Brain pericyte (primary cell): Measurements from ENCODE around the gene CBX5.
"Not testable (repeated sequence)": the region's sequence is repeated elsewhere in the genome, so short reads cannot be mapped to it uniquely, and the experiment has no call there.

Experiments used
- DNase-seq: peaks from one replicate; pipeline ENCODE4 v3.0.0-alpha.2; 2012; ENCODE audit warnings: low read depth, low spot score

The CBX5 gene

DNA sequence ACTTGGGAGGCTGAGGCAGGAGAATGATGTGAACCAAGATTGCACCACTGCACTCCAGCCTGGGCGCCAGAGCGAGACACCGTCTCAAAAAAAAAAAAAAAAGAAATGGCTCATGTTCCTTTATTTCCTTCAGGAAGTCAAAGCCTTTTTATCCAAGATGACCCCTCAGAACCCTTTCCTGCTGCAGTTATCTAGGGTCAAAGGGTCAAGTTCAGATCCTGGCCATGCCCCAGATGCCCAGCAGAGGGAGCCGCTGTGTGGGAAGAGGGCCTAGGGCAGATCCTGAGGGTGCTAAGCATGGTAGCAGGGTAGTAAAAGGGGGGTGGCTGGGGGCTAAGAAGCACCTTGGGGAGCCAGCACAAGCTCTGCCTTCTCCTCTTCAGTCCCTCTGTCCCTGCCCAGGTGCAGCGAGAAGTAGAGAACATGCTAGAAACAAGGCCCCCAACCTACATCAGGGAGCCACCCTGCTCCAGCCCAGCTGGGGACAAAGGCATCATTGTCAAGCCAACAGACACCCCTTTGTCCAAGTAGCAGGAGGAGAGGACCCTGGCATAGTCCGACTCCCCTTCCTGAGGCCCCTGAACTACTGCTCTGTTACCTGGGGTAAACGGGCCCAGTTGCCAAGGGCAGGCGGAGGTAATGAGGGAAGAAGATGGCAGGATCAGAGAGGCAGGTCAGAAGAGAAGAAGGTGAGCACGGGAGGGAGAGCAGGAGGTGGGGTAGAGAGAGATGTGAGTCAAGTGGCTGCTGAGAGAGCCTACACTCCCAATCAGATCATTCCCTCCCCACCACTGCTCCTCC, 14.4 kb upstream of the CBX5 start:
- no peak for DNase-seq

DNA sequence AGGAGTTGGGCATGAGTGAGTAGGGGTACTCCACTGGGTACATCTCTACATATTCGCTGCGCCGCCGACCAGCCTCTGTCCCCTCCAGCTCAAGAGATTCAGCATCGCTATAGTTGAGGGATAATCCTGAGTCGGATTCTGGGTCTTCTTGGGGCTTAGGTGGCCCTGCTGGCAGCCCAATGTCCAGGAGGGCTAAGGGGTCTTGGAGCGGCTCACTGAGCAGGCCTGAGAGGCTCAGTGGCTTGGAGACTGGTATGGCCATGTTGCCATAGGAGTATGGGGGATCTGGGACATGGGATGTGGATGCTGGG, 13.0 kb upstream of the CBX5 start:
- no peak for DNase-seq

DNA sequence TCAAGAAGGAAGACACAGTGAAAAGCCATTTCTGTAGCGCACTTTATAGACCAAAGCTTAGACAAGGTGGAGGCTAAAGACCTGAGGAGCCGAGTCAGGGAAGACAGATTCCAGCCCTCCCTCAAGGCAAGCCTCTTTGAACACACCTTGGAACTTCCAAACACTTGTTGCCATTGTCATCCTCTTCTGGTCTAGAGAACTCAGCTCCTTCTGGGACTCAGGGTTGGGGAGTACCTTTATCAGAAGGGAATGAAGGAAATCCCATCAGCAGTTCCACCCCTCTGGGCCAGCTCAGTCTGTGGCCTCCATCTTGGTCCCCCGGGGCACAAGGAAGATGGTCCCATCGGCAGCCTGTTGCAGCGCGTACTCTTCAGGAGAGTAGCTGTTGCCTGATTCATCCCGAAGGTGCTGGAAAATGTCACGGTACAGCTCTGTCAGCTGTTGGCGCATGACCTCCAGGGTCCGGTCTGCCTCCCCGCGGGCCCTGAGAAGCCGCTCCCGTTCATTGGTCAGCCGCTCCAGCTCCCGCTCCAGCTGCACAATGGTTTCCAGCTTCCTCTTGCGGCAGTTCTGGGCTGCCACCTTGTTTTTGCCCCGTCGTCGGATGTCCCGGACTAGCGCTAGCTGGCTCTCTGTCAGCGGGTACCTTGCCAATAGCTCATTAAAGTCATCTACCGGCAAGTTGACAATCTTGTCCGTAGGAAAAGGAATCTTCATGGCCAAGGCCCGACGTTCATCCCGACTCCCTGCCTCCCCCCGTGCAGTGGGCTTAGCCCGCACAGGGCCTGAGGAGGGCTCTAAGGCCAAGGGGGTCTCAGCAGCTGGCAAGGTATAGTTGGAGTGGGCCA, 12.4 kb upstream of the CBX5 start:
- DNase-seq: no peak

DNA sequence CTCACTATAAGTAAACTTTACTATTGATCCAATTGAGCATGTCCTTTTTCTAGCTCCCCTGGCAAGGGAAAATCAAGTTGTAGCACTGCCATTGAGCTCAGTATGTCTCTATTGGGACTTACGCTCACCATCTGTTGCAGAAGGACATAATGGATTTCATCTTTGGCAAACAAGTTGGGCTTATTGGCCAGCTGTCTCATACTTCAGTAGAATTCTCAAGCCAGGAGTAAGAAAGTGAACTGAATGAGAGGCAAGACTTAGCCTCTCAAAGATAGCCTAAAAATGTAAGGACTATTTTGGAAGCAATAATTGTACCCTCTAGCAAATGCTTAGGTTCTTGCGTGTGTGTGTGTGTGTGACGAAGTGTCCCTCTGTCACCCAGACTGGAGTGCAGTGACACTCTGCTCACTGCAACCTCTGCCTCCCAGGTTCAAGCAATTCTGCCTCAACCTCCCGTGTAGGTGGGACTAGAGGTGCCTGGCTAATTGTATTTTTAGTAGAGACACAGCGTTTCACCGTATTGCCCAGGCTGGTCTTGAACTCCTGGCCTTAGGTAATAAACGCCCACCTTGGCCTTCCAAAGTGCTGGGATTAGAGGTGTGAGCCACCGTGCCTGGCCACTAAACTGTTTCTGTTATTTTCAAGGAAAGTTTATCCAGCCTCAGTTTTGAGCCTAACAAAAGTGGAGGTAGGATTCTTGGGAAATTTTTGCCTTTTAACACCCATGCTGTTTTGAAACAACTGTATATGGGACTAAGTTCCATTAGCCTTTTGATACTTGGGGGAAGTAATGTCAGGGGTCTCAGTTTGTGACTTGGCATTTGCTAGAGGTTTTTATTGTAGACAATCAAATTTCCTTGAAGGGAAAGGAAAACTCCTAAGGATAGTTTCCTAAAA, 7.6 kb upstream of the CBX5 start:
- no peak for DNase-seq

DNA sequence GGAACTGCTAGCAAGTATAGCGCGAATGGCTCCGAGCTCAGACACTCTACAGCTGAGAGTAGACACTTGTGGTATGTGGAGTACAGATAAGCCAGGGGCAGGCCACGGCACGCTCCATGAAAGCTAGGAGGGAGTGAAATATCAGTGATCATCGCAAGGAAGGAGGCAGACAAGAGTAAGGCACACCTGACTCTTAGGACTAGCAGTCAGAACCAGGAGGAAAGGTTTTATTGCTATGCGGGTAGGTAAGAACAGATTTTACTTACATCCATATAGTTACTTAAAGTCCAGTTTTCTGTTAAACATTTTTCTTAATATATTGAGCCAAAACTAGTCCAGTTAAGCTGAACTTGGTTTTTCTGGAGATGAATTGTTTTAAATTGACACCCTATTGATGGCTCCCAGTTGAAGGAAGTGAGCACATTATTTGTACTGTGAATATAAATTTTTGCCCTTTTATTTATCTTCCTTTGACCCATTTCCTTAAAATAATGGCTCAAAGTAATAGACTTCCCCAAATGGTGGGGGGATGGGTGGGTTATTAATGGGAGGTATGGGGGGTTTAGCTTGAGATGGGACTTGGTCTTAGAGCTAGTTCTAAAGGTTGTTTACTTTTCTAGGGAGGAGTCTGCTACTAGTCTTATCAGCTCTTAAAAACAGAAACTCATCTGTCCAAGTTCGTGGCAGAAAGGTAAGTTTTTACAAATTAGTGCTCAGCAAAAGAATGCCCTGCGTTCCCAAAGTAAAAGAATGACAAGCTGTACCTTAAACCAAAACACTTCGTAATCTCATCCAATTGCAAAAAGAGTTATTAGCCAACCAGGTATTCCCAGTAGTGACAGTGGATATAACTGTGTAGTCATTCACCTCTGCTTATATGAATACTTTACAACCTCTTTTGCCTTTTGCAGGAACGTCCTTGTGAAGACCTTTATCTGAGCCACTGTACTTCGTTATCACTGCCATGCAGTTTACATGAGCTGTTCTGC, 6.4 kb upstream of the CBX5 start:
- no peak for DNase-seq

DNA sequence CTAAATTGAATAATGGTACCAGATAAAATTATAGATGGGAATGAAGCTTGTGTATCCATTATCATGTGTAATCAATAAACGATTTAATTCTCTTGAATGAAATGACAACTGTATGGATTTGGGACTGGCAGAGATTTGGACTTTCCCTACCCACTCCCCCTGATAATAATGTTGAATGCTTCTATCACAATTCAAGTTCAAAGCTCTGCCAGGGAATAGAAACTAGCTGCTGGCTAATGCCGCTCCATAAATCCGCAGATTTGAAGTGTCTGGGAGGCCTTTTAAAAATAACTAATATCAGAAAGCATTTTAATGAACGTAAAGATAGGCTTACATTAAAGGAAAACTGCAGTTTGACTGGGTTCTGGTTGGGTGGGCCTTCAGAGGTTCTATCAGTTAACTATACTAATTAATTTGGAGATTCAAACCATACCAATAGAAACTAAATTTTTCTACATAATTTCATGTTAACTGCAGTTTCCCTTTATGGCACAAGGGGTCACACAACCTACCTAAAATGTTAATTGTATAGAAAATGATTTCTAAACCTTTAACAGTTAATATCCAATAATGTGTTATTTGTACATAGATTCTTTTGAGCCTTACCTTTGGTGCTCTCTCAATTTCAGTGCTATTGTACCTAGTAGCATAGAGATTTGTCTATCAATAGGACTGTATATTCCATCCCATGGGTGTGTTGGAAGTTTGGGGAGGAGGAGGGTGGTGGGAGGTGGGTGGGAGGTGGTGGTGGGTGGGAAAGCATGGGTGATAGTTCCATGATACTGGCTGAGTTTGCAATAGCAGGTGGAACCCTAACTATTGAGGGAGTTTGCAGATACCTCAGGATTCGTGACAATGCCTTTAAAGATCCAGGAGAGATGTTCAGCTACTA, 5.5 kb upstream of the CBX5 start:
- DNase-seq: no peak

DNA sequence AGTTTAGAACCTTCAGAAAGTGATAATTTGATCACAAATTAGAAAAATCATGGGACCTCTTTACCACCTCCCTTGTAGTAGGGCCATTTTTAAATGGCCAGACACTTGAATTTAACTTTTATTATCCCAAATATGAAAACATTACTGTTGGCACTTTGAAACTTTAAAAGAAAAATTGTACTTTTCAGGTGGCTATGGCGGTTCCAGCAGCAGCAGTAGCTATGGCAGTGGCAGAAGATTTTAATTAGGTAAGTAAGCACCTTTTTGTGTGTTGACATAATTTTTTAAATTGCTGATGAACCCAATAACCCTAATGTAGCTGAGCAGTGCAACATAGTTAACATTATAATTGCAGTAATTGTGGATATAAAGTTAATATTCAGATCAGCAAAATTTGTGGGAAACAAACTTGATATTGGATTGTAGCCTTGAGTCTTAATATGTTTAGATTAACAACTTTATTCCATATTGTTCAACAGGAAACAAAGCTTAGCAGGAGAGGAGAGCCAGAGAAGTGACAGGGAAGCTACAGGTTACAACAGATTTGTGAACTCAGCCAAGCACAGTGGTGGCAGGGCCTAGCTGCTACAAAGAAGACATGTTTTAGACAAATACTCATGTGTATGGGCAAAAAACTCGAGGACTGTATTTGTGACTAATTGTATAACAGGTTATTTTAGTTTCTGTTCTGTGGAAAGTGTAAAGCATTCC, 4.3 kb upstream of the CBX5 start:
- DNase-seq: not testable (repeated sequence)

DNA sequence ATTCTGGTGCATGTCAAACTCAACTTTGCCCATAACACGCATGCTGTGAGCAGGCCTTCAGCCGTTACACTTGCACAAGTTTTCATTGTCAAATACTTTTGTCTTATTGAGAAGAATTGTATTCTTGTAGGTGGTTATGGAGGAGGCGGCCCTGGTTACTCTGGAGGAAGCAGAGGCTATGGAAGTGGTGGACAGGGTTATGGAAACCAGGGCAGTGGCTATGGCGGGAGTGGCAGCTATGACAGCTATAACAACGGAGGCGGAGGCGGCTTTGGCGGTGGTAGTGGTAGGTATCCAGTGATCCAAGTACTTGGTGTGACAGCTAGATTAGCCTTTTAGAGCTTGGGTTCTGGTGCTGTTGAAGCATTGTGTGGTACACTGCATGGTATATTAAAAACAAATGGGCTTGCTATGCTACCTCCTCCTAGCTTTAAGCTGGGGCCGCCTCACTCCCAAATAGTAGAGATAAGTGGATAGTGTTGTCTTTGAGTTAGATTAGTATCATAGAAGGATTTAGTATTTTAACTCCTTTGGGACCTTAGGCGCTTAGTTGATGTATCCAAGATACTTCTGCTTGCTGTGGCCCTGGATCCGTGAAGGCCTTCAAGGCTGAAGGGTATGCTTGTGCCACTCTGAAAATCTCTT, 3.1 kb upstream of the CBX5 start:
- DNase-seq: no peak

DNA sequence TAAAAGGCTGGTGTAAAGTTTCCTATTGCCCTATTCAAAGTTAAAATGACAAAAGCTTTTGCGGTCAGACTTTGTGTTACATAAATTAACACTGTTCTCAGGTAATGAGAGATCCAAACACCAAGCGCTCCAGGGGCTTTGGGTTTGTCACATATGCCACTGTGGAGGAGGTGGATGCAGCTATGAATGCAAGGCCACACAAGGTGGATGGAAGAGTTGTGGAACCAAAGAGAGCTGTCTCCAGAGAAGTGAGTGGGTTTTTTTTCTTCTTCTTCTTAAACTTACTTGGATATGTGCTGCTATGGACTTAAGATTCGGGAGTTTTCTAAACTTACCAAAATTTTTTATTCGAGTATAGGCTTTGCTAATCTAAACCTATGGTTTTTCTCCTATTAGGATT, 1.8 kb upstream of the CBX5 start:
- not testable (repeated sequence) for DNase-seq

DNA sequence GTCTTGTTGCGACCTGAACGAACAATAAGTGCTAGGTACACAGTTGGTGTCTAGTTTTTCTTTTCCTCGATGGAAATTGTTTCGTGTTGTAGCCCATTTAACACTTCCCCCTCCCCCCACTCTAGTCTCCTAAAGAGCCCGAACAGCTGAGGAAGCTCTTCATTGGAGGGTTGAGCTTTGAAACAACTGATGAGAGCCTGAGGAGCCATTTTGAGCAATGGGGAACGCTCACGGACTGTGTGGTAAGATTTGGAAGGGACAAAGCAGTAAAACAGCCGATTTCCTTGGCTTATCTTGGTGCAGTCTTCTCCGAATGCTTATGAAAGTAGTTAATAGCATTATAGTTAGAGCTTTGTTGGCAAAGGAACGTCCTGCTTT, 1.3 kb upstream of the CBX5 start:
- not testable (repeated sequence) for DNase-seq

DNA sequence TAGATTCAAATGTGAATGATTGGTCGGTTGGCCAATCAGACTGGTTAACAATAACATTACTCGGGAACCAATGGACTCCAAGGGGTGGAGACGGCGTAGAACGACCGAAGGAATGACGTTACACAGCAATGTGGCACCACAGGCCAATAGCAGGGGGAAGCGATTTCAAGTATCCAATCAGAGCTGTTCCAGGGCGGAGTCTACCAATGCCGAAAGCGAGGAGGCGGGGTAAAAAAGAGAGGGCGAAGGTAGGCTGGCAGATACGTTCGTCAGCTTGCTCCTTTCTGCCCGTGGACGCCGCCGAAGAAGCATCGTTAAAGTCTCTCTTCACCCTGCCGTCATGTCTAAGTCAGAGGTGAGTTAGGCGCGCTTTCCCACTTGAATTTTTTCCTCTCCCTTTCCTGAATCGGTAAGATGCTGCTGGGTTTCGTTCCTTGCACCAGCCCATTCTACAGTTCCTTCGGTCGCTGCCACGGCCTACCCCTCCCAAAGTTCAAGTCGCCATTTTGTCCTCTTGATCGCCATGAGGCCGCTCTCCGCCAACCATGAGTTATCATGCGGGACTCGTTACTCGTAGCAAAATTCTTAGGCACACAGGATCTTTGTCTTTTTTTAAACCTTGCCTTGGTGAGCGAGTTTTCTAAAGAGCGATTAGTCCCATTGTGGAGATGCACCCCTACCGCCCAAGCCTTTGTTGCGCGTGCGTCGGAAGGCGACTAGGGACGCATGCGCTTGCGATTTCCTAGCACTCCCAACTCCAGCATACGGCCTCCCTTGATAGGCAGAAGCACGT, 742 bp upstream of the CBX5 start, which contains the start of gene HNRNPA1:
TSS of gene HNRNPA1 (plus strand) at position 259 of the 793 bp plus-strand sequence. CDS start at position 341, 82 bp downstream.
- peak; percentile 99 for DNase-seq

DNA sequence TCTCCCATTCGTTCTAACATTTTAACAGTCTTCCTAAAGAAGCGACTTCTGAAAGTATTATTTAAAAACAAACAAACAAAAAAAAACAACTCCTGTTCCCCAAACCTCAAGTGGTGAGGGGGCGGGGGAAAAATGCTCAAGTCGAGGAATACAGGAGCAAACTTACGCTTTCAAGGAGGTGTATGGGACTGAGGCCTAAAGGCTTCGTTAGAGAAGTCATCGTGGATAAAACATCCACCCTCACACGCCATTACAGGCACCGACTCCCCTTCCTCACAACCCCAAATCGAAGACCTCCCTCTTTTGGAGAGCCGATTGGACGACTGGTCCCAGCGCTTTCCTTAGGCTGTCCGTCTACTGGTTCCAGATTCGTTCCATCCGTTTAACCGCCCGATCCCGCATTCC, 693 bp downstream of the CBX5 start:
- no peak for DNase-seq

DNA sequence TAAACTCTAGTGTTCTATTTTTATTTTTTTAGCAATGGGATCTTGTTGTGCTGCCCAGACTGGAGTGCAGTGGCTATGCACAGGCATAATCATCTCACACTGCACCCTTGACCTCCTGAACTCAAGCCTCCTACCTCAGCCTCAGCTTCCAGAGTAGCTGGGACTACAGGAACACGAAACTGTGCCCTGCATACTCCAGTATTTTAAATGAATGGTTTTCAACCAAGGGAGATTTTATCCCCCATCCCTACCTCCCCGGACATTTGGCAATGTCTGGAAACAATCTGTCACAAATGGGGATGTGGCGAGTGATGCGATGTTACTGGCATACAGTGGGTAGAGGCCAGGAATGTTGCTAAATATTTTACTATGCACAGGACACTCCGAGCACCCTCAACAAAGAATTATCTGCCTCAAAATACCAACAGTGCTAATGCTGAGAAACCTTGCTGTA, 2.1 kb downstream of the CBX5 start:
- no peak for DNase-seq

DNA sequence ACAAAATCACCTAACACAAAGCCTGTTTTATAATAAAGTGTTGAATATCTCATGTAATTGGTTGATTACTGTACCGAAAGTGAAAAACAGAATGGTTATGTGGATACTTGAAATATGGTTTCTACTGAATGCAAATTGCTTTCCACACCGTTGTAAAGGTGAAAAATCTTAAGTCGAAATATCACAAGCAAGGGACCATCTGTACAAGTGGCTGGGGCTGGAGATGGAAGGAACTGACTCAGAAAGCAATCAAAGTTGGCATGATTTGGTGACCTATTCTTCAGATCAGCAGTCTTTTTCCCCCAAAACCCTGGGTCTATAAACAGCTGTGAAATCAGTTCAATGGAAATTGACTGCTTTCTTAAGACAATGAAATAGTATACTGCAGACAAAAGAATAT, 3.6 kb downstream of the CBX5 start:
- no peak for DNase-seq

DNA sequence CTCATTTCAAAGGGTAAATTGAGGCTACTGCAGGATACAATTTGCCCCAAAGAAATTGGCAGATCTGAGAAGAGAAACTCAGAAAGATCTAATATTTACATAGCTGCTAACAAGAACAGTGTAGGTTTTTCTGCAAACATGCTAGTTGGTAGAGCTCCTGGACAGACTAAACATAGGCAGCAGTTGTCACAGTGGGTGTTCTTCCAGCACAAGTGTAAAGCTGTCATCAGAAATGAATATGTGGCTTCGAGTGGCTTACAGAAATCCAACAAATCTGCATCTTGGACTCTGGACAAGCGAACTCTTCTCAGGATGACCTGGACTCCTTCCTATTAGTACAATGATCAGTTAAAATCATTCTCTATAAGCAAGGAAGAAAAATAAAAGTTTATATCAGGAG, 5.9 kb downstream of the CBX5 start:
- DNase-seq: no peak

DNA sequence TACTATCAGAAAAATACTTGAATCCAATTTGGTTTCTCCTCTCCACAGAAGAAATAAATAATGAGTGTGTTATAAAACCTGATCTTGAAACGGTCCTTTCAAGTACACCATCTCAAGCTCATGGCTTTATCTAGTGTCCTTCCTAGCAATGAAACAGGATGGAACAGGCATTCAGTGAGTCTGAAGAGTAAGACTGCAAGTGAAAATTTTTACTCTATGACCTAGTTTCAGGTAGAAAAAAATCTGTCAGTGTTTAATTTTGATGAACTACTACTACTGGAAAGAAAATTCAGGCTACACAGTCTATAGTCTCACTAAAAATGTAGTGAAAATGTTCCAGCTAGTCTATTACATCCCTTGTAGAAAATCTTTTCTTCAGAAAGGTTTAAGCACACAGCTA, 7.7 kb downstream of the CBX5 start:
- no peak for DNase-seq

DNA sequence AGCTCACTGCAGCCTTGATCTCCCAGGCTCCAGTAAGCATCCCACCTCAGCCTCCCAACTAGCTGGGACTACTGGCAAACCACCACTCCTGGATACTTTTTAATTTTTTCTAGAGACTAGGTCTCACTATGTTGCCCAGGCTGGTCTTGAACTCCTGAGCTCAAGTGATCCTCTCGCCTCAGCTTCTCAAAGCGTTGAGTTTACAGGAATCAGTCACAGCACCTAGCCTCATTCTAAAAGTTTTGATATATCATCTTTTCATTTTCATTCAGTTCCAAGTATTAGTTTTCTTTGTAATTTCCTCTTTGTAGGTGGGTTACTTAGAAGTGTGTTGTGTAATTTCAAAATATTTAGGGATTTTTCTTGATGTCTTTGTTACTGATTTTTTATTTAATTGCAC, 9.6 kb downstream of the CBX5 start:
- DNase-seq: no peak

DNA sequence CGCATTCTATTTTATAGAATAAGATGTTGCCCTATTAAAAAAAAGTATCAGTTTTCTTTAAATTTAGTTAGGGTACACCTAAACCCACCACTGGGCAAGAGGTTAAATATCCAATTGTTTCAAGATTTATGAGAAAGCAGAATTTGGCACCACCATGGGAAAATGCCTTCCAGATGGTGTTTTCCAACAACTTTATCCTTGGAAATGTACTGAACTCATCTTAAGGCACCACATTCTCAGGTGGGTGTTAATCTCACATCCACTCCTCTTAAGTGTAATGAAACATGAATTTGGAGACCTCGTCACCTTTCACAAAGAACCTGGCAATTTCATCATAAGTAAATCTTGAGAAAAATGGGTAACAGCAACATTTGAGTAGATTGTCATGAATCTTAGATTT, 13.1 kb downstream of the CBX5 start:
- DNase-seq: no peak
